LNCAP (cell line): ENCODE data around the gene CLEC16A.

Source experiments
- CTCF ChIP-seq: fragments of 450-650 bp; IDR thresholded peaks from 2 replicates; pipeline ENCODE4 v1.5.1; 2017; ENCODE audit warnings: mild to moderate bottlenecking

The CLEC16A gene

GRCh38 chr16:11204513-11205047 lies 260.2 kb downstream of the CLEC16A start:
- TF ChIP-seq CTCF = no peak

- TF ChIP-seq CTCF = no peak
Measured at GRCh38 chr16:11205065-11205699, 260.8 kb downstream of the CLEC16A start.

GRCh38 chr16:11205754-11206581 lies 261.6 kb downstream of the CLEC16A start:
- no peak for TF ChIP-seq CTCF

- TF ChIP-seq CTCF = no peak
Measured at GRCh38 chr16:11207646-11208045, 263.3 kb downstream of the CLEC16A start.

- TF ChIP-seq CTCF = no peak
Measured at GRCh38 chr16:11208916-11209665, 264.7 kb downstream of the CLEC16A start.

- no peak for TF ChIP-seq CTCF
Measured at GRCh38 chr16:11210260-11210659, 265.9 kb downstream of the CLEC16A start.
